ENCODE results near the gene PRKN. TPM values are rescaled to one million over a fixed set of nuclear protein-coding genes. Genes with fewer than 3 reads are reported as not detected.

The PRKN gene
- total and polyA plus RNA-seq, 2 experiments from 2014 or later = 2.3 to 3.9 TPM

GRCh38 chr6:162541019-162541601 is 186.5 kb downstream of the PRKN start:
- H3K27me3 ChIP-seq = no peaks in the 10 kb centered on the region
- no peak overlapping the region for H2AFZ ChIP-seq
- 85% methylated on average over 4 of the region's 4 CpGs for WGBS (ENCODE audit: low lambda C conversion rate, missing lambda C conversion rate)

GRCh38 chr6:162539321-162539720 is 188.2 kb downstream of the PRKN start:
- Histone ChIP-seq H3K27ac (no peak overlapping the region), H3K4me1 (ENCODE audit: insufficient read depth) (no peaks in the 10 kb centered on the region), H3K9me2 (replicated peaks; ENCODE audit: insufficient read depth) (no peaks in the 10 kb centered on the region), H3K36me3 (replicated peaks; ENCODE audit: insufficient read depth, low read depth) (no peaks in the 10 kb centered on the region), H3K79me2 (no peaks in the 10 kb centered on the region), H4K20me1 (ENCODE audit: insufficient read depth, poor library complexity, severe bottlenecking) (no peaks in the 10 kb centered on the region), H3K4me2 (no peak overlapping the region), H3K27me3 (no peaks in the 10 kb centered on the region), H3K9me3 (ENCODE audit: low read depth) (no peaks in the 10 kb centered on the region), H2AFZ (no peak overlapping the region), H3K4me3 (no peak overlapping the region)
- WGBS (ENCODE audit: low lambda C conversion rate, missing lambda C conversion rate) = 76% methylated on average over 3 of the region's 3 CpGs
- no peak for DNase-seq (ENCODE audit: low spot score)
- TF ChIP-seq EZH2phosphoT487 (IDR thresholded peaks at IDR 0.05; ENCODE audit: low read depth, severe bottlenecking, unreplicated experiment) (no peak), EZH2 (IDR thresholded peaks at IDR 0.05; ENCODE audit: borderline replicate concordance) (no peak), CTCF (IDR thresholded peaks at IDR 0.05; ENCODE audit: poor library complexity) (no peak)

More at GRCh38 chr6:162541019-162541601, 186.5 kb downstream of the PRKN start:
- Histone ChIP-seq H4K20me1 (ENCODE audit: insufficient read depth, poor library complexity, severe bottlenecking) (no peaks in the 10 kb centered on the region), H3K9me2 (replicated peaks; ENCODE audit: insufficient read depth) (no peaks in the 10 kb centered on the region), H3K9me3 (ENCODE audit: low read depth) (no peaks in the 10 kb centered on the region), H3K4me1 (ENCODE audit: insufficient read depth) (no peaks in the 10 kb centered on the region), H3K27ac (no peak overlapping the region), H3K79me2 (no peaks in the 10 kb centered on the region), H3K4me2 (no peak overlapping the region), H3K36me3 (replicated peaks; ENCODE audit: insufficient read depth, low read depth) (no peaks in the 10 kb centered on the region), H3K4me3 (no peak overlapping the region)
- no peak for DNase-seq (ENCODE audit: low spot score)
- no peak for TF ChIP-seq EZH2phosphoT487 (IDR thresholded peaks at IDR 0.05; ENCODE audit: low read depth, severe bottlenecking, unreplicated experiment)
- no peak for TF ChIP-seq EZH2 (IDR thresholded peaks at IDR 0.05; ENCODE audit: borderline replicate concordance)
- TF ChIP-seq CTCF (IDR thresholded peaks at IDR 0.05; ENCODE audit: poor library complexity) = no peak

GRCh38 chr6:162538643-162539064 is 188.9 kb downstream of the PRKN start:
- no peak overlapping the region for H3K4me3 ChIP-seq
- H3K9me2 ChIP-seq (replicated peaks; ENCODE audit: insufficient read depth) = no peaks in the 10 kb centered on the region
- DNase-seq (ENCODE audit: low spot score) = no peak
- no peaks in the 10 kb centered on the region for H3K79me2 ChIP-seq
- H3K9me3 ChIP-seq (ENCODE audit: low read depth) = no peaks in the 10 kb centered on the region
- no peaks in the 10 kb centered on the region for H3K27me3 ChIP-seq
- H3K36me3 ChIP-seq (replicated peaks; ENCODE audit: insufficient read depth, low read depth) = no peaks in the 10 kb centered on the region
- TF ChIP-seq CTCF (IDR thresholded peaks at IDR 0.05; ENCODE audit: poor library complexity) (no peak), EZH2phosphoT487 (IDR thresholded peaks at IDR 0.05; ENCODE audit: low read depth, severe bottlenecking, unreplicated experiment) (no peak), EZH2 (IDR thresholded peaks at IDR 0.05; ENCODE audit: borderline replicate concordance) (no peak)
- peak overlapping the region; percentile 28 for H3K4me2 ChIP-seq
- H4K20me1 ChIP-seq (ENCODE audit: insufficient read depth, poor library complexity, severe bottlenecking) = no peaks in the 10 kb centered on the region
- no peak overlapping the region for H3K27ac ChIP-seq
- H3K4me1 ChIP-seq (ENCODE audit: insufficient read depth) = no peaks in the 10 kb centered on the region
- H2AFZ ChIP-seq = no peak overlapping the region
- WGBS (ENCODE audit: low lambda C conversion rate, missing lambda C conversion rate) = 42% methylated on average over 8 of the region's 8 CpGs
